ENCODE results near the gene AKIP1.

AKIP1 gene

GRCh38 chr11:8962841-8963240, 51.9 kb downstream of the AKIP1 start:
- DNase-seq = no peak

DNA sequence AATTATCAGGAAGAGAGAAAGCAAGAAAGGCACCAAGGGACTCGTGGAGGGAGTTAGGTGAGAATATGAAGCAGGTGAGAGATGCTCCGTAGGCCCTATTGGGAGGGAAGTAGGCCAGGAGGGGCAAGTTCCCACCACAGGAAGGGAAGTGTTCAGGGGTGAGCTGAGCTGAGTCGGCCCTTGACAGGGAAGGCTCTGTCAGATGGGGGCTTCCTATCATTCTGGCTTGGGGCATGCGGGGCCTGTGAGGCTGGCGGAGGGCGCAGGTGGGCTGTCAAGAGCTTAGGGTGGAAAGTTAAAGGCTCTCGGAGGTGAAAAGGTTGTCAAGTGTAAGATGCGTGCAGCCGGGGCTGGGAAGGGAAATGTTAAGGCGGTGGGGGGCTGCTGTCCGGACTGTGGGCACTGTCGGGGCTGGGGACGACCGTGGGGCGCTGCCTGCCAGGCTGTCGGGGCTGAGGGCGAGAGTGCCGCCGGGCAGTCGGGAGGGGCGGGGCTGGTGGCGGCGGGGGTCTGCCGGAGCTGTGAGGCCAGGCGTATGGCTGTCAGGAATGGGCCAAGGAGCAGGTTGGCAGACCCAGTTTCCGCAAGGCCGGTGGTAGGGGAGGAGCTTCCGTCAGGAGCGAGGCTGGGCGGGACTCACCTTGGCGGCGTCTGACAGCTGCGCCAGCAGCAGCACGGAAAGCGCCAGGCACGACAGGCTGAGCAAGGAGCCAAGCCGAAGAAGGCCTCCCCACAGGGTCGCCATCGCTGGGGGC, 52.8 kb downstream of the AKIP1 start:
- peak; percentile 83 for DNase-seq

DNA sequence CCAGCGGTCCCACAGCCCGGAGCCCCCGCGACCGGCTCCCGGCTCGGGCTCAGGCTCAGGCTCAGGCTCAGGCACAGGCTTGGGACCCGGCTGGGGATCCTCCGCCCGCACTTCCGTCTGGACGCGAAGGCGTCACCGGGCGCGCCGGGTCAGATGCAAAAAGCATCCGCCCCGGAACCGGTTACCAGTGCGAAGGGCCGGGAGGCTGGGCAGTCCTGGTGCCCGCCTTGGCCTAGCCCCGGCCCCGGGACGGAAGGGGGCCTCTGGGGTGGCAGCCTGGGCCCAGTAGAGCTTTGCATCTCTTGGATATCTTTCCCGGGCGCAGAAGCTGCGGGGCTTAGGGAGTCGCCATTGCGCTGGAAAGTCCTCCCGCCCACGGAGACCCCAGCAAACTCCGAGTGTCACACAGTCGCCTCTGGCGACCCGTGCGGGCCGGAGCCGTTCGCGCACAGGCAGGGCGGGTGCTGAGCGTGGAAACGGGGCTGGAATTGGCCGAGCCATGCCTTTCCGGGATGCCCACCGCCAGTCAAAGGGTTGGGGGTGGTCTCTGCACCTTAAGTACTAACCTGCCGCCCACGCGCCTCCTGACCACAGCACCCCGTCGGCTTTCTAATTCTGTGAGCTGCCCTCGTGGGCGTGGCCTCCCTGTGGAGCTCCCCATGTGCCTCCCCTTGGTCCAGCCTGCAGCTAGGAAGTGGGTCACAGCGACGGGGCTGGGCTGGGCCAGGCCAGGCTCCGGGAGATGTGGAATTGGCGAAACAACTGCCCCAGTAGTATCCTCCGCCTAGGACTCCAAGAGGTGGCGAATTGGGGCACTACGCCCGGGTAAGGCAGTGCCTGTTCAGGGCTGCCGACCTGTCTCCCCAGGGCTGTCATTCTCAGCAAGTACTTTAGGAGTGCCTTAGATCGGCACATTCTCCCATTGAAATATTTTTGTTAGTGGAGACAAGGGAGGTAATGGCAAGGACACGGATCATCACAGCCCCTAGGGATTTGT, 53.6 kb downstream of the AKIP1 start, which contains the start of gene TMEM9B:
Gene TMEM9B (minus strand): TSS at position 119 of the 997 bp plus-strand sequence. CDS start 129 bp downstream, outside the sequence.
- peak; percentile 92 for DNase-seq

DNA sequence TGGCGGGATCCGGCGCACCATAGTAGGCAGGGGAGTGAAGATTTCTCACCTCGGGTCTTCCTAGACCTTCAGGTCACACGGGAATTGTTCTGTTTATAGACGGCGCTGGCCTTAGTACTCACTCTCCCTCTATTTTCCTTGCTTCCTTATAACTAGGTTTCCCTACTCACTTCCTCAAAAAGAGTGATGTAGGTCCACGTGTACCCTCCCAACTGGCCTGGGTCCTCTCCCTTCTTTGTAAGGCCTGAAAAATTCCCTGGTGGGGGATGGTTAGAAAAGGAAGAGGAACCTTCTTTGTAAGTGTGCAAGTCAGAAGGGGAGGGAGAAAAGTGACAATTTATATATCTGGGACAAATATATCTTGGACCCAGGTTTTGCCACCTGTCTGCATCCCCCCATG, 56.2 kb downstream of the AKIP1 start:
- no peak for DNase-seq
